ENCODE measurements around the gene RDH5.
A peak's percentile ranks its signal among the peaks of the same experiment; 100 is the strongest.

Gene RDH5

DNA sequence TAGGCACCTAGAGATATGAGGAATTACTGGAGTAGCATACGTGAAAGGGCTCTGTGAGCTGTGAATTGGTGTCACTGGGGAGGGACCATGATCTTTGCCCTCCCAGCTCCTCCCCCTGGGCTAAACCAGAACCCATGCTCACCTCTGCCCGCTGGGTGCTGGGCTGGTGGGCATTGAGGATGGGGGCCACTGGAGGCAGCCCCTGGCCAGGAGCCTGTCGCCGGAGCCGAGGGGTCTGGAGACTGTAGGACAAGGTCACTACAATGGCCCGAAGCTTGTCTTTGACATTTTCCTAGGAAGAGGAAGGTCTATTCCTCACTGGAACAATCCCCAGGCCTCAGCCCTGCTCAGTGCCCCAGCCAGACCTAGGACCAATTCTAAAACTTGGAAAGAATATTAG is 24.1 kb upstream of the RDH5 start:
- no peak for DNase-seq (ENCODE audit: low read depth in 2 of 2)

- no peak for DNase-seq (ENCODE audit: low read depth in 2 of 2)
Observed at GRCh38 chr12:55696796-55697462, 23.3 kb upstream of the RDH5 start.

GRCh38 chr12:55697686-55698085 is 22.5 kb upstream of the RDH5 start:
- no peak for DNase-seq (ENCODE audit: low read depth in 2 of 2)

DNA sequence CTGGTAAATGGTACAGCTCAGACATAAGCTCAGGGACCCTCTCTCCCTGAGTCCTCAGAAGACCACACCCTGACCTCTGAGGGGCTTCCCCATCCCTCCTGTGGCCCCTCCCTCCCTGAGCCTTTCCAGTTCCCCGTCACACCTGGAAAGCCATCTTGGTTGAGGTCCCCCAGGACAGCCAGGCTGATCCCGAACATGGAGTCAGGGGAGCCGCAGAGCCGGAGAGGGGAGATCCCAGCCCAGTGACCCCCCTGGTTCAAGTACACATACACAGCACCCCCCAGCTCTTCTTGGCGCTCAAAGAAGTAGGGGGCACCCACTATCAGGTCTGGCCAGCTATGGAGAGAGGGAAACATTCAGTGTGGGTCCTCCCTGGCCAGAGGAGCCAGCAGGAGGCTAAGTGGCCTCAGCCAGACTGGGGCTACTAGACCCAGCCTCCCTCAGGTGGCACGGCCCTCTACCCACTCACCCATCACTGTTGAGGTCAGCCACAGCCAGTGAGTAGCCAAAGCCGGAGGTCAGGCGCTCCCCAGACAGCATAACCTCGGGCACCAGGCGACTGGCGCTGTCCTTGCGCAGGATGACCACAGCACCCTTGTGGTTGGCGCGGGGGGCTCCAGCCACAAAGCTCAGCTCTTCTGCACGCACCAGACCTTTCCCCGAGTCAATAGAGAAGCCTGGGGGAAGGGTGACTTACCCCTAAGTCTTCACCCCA is 21.8 kb upstream of the RDH5 start:
- DNase-seq (ENCODE audit: low read depth in 2 of 2): no peak

- DNase-seq (ENCODE audit: low read depth in 2 of 2): no peak
Observed at GRCh38 chr12:55698965-55699364, 21.2 kb upstream of the RDH5 start.

GRCh38 chr12:55699471-55700055 is 20.6 kb upstream of the RDH5 start:
- DNase-seq (ENCODE audit: low read depth in 2 of 2): no peak

DNA sequence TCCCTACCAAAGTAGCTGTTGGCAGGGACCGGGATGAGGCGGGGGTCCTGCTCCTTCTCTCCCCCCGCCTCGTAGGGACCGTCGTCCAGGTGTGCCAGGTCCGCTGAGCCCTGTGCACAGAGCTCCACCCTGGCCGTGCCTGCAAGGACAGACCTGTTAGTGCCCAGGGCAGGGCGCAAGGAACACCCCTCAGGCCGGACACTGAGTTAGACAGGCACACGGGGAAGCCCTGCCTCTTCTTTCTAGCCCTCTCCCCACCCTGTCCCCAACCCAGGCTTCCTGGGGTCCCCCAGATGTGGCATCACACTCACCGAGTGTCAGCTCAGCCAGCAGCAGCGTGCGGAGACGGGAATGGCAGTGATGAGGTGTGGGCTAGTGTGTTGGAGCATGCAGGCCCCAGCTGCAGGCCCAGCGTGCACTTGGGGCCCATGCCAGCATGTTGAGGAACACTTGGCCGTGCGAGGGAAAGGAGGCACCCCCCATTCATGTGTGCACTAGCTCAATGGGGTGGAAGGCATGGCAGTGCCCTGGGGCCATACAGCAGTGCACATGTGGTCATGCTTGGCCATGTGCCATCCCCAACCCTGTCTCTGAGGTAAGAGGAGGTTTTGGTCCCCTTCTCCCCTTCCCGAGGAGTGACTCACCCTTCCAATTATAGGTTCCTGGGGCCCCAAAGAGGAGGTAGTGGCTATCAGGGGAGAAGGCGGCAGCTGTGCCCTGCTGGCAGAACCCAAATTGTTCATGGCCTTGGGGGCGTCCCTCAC is 19.8 kb upstream of the RDH5 start:
- DNase-seq (ENCODE audit: low read depth in 2 of 2): no peak

DNA sequence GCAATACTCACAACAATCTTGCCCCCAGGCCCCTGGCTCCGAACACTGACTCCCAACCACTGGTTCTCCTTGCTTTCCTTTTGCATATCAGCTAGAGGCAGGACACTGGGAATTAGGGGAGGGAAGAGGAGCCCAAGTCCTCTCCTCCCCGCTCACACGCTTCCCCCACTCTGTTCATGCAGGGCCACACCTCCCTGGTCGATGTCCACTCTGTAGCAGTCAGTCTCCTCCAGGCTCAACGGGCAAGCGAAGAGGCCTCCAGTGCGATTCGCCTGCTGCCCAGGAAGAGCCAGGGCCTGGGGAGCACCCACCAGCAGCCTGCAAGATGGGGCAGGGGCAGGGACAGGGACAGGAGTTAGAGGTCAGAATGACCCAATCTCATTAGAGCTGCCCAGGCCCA is 17.3 kb upstream of the RDH5 start:
- DNase-seq (ENCODE audit: low read depth in 2 of 2): no peak

- DNase-seq (ENCODE audit: low read depth in 2 of 2): no peak
Observed at GRCh38 chr12:55703288-55703687, 16.9 kb upstream of the RDH5 start.

- no peak for DNase-seq (ENCODE audit: low read depth in 2 of 2)
Observed at GRCh38 chr12:55703901-55704761, 16.1 kb upstream of the RDH5 start.

DNA sequence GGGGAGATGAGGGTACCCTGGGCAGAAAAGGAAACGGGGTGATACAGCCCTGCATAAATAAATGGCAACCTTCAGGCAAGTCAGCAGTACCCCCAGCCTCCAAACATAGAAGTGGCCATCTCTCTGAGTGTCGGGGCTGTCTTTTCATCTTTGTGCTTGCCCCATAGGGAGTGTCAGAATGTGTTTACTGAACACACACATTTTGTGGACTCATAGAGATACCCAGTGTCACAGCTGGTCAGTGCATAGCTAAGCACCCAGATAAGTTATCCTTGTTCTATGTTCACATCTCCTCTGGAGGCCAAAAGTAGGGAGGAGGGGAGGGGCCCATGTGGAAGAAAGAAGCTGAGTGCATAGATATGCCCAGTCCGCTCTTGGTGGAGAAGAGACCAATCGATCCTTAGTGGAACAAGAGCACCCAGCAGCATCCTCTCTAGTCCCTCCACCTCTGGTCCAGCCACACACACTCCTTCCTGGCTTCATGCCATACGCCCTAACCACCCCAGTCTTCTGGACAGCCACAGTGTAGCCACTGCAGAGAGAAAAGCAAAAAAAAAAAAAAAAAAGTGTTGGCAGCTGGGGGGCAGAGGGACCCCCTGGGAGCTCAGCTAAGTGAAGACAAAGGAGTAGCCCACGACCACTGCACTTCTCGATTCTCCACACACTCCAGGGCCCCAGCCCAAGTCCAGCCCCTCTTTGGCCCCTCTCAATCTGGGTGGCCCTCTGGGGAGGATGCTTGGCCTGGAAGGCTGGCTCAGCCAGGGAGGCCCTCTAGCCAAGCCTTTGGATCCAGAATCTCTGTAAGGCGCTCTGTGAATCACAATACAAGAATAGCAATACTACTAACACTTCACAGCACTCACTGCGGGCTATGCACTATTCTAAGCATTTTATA is 15.1 kb upstream of the RDH5 start:
- DNase-seq (ENCODE audit: low read depth in 2 of 2): no peak

- DNase-seq (ENCODE audit: low read depth in 2 of 2): no peak
Observed at GRCh38 chr12:55705782-55706402, 14.3 kb upstream of the RDH5 start.

DNA sequence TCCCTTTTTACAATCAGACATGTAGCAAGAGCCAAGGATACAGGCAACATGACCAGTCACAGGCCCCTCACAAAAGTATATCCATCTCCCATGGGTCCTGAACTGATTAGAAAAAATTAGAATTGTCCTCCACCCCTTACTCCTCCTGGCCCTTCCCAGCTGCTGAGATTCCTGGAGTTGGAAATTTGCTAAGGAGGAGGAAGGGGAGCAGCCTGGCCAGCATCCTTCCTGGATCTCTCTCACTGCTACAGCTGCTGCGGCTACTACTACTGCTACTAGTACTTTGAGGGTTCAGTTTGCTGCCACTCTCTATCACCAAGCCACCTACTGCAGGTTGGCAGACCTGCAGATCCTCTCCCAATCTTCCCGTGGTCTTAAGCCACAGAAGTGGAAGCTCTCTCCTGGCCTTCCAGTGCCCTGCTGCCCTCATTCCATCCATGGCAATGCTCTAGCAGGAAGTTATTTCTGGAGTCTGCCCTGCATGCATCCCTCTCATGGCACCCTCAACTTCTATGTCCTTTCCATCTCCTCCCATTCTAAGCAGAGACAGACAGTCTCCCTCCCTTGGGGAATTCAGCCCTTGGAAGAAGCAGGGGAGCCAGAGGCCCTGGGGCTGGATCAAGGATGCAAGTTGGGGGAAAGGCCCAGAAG is 13.5 kb upstream of the RDH5 start:
- DNase-seq (ENCODE audit: low read depth in 2 of 2): no peak

- no peak for DNase-seq (ENCODE audit: low read depth in 2 of 2)
Observed at GRCh38 chr12:55707219-55707671, 12.9 kb upstream of the RDH5 start.

GRCh38 chr12:55707841-55708694 is 12.1 kb upstream of the RDH5 start, which contains the start of gene ITGA7:
Gene ITGA7, minus strand, starts transcription at chr12:55707904. Its CDS starts 222 bp downstream, at chr12:55707682.
- DNase-seq (ENCODE audit: low read depth in 2 of 2): peak; percentile 54 to 66

DNA sequence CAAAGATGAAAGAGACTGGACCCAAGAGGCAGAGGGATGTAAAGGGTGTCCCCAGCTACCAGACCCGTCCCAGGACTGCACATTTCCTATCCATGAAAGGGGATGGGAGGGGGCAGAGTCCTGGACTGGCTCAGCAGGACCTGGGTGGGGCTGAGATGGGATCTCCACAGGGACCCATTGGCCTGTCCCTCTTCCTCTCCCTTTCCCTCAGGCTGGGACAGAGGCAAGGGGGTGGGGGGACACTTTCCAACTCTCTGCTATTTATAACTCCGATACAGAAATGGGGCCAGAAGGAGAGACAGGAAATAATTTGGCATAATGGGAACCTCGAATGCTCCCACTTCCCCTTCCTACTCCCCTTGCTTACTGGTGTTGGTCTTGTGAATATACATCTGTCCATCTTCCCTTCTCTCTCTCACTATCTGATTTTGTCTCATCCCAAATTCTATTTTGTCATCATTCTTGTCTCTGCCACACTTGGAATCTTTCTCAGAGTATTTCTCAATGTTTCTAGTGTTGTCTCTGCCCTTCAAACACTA is 11.4 kb upstream of the RDH5 start:
- DNase-seq (ENCODE audit: low read depth in 2 of 2): no peak

- DNase-seq (ENCODE audit: low read depth in 2 of 2): no peak
Observed at GRCh38 chr12:55711786-55712553, 8.2 kb upstream of the RDH5 start.

Measured in stimulated activated CD4-positive, alpha-beta T cell treated with anti-CD3 and anti-CD28 coated beads, Interleukin-1b, Interleukin-23, amount 100 ng/mL, for 4 hours (primary cell).